ENCODE data around the gene GRIN2A.

The GRIN2A gene

DNA sequence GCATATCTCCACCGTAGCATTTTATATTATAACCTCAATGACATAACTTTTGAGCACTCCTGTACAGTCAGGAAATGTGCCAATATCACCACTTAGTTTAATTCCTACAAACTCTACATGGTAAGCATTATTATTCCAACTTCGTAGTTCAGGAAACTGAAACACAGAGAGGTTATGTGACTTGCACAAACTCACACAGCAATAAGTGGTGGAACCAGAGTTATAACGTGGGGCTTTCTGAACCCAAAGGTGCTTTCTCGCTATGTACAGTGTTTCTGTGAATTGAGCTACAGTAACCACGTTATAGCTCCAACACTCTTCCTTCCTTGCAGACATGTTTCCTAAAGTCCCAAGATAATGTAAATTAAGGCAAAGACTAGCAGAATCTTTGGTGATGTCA is 330.2 kb downstream of the GRIN2A start:
- no peak for DNase-seq (ENCODE audit: low spot score)

DNA sequence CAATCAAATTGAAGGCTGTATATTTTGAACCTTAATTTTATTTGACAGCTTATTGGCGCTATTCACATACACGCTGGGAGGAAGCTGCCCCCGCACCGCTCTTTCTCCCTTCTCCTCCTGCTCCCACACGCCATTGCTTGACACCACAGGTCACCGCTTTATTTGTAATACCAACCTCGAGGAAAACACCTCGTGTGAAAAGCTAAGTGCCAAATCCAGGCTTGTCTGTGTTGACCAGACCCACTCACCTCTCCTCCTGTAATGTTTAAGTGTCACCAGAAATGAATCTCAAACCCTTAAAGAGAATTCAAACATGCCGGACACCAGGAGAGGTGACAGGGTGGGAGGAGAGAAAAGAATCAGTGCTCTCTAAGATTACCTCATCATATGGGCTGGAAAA is 331.4 kb downstream of the GRIN2A start:
- DNase-seq (ENCODE audit: low spot score): no peak

DNA sequence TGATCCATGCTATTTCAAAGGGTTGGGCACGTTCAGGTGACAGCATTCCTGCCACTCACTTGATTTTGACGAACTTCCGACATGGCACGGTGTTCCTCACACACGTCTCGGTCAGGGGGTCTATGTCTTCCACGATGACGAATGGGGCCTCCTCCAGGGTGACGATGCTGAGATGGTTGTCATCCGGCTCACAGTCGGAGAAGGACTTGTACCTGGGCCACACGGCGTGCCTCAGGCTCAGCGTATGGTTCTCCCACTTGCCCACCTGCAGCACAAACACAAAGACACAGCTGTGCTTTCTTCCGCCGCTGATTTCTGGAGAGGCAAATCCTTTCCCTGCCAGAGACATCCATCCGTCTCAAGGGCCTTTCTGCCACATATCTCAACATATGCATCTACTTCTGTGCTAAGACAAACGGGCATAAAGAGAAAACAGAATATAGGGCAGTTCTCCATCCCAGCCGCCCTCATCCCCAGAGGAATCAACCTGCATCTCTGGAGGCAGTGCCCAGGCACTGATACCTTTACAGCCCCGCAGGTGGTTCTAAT is 332.5 kb downstream of the GRIN2A start:
- no peak for DNase-seq (ENCODE audit: low spot score)

- DNase-seq (ENCODE audit: low spot score): no peak
Measured at GRCh38 chr16:9847146-9847545, 335.1 kb downstream of the GRIN2A start.

GRCh38 chr16:9846362-9847099 is 335.7 kb downstream of the GRIN2A start:
- DNase-seq (ENCODE audit: low spot score): no peak

DNA sequence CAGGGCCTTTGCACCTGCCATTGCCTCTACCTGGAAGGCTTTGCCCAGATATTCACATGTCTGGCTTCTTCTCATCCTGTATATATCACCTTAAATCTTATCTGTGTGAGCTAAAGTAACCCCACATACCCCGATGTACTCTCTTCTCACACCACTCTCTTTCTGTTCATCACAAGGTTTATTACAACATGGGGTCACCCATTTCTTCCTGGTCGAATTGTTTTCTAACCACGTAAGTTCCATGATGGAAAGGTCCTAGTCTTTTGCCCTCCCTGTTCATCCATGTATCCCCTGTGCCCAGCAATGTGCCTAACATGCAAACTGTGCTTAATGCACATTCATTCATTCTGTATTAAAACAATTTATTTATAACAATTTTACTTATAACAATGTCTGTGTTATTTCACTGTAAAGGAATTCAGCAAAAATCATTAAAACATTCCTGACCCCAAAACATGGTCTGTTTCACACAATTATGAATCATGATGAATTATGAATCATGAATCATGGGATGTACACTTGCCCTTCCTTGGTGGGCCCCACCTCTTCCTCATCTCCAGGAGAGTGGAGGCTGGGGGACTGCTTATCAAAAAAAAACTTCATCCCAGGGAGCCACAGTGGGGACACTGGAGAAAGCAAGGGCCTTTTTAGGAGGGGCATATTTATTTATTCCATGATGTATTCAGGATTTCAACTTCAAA is 336.4 kb downstream of the GRIN2A start:
- DNase-seq (ENCODE audit: low spot score): peak; percentile 30

- DNase-seq (ENCODE audit: low spot score): peak; percentile 8
Measured at GRCh38 chr16:9844361-9844760, 337.9 kb downstream of the GRIN2A start.

DNA sequence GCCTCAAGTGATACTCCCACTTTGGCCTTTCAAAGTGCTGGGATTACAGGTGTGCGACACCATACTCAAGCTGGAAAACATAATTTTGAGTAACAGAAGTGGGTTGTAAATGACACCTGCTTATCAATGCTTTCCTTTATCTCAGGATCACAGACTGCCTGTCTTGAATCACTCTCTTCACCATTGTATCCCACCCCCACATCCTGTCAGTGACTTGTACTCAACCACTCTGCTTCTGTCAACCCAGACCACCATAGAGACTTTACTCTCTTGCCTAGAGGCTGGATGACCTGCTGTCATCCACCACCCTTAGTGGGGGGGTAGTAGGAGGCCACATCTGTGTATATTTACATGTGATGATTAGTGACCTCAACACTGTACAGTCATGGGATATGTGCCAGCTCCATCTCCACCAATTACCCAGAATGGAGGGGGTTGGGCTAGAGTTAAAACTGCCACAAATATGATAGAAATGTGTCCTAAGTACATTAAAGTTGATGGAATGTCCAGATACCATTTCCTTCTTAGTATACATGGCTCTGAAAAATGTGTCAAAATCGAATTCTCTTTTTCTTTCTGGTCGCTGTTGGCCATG is 338.7 kb downstream of the GRIN2A start:
- DNase-seq (ENCODE audit: low spot score): peak; percentile 47

- DNase-seq (ENCODE audit: low spot score): no peak
Measured at GRCh38 chr16:9840761-9841665, 341.2 kb downstream of the GRIN2A start.

- no peak for DNase-seq (ENCODE audit: low spot score)
Measured at GRCh38 chr16:9837481-9837880, 344.7 kb downstream of the GRIN2A start.

GRCh38 chr16:9836118-9836736 is 346.0 kb downstream of the GRIN2A start:
- DNase-seq (ENCODE audit: low spot score): peak; percentile 11

DNA sequence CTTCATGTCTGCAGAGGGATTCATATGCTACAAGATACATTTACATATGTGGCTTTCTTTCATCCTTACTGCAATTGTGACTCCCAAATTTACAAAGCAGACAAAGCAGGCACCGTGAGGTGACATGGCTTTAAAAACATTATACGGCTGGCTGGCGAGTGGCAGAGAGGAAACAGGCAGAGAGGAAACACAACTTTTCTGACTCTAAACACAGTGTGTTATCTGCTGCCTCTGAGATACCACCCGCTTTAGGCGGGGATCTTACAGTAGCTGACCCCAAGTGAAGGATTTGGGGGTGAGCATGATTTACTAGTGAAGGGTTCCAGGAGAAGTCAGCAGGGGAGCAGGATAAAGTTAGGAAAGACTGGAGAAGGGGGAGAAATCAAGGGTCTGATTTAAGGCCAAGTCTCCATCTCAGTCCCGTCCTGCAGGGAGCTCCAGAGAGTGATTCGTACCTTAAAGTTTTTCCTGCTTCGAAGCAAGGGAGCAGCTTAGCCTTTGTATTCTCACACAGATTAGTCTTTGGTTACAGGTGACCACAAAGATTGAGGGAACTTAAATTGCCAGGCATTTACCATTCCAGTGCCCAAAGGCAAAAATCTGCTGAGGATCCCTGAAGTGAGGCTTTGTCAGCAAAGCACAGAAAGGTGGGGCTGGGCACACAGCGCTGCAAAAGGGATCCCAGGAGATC is 355.0 kb downstream of the GRIN2A start:
- DNase-seq (ENCODE audit: low spot score): no peak

GRCh38 chr16:9826656-9827055 is 355.6 kb downstream of the GRIN2A start:
- no peak for DNase-seq (ENCODE audit: low spot score)

DNA sequence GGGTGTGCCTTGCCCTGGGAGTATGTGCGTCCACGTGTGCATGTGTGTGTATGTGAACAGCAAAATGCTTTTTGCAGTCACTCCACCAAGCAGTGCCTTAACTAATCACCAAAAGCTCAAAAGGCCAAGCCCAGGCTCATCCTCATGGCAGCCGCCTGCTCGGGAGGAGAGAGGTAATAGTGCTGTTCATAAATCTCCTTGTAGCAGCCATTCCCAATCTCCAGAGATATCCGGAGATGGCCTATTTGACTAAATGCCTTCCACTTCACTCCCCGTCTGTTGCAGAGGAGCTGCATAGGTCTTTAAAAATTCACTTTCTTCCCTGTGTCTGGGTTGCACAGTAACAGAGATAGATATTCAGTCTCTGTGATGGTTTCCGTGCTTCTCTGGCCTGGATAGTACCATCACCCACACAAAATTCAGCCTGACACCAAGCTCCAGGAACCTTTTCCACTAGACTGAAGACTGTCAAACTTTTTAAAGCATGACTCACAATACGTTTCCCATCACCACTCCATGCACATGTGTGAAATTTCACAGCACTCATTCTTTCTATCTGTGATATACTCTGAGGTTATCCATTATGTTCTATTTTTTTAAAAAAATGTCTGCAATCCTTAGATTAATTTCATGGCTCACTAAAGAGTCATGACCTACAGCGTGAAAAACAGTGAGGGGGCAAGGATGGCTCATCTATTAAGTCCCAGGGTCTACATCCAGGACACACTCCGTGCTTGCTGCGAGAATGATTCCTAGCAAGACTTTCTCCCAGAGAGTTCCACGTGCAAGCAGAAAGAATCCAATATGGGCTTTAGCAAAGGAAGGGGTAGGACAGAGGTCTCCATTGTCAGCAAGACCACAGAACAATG is 357.8 kb downstream of the GRIN2A start:
- no peak for DNase-seq (ENCODE audit: low spot score)

DNA sequence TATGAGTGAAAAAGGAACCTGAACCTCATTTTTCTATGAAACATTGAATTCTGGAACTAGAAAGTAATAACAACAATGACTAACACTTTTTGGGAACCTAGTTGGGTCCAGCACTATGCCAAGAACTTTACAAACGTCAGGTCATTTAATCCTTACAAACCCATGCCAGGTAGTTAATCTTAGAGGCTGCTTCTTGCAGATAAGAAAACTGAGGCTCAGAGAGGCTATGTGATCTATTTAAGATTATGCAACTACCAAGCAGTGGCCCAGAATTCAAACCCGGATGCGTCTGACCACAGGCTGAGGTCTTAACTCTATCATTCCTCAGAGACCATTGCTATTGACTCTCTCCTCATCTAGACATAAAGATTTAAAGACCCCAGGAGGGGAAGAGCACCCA is 358.7 kb downstream of the GRIN2A start:
- no peak for DNase-seq (ENCODE audit: low spot score)

GRCh38 chr16:9821970-9822369 is 360.3 kb downstream of the GRIN2A start:
- no peak for DNase-seq (ENCODE audit: low spot score)

- no peak for DNase-seq (ENCODE audit: low spot score)
Measured at GRCh38 chr16:9821331-9821730, 360.9 kb downstream of the GRIN2A start.

DNA sequence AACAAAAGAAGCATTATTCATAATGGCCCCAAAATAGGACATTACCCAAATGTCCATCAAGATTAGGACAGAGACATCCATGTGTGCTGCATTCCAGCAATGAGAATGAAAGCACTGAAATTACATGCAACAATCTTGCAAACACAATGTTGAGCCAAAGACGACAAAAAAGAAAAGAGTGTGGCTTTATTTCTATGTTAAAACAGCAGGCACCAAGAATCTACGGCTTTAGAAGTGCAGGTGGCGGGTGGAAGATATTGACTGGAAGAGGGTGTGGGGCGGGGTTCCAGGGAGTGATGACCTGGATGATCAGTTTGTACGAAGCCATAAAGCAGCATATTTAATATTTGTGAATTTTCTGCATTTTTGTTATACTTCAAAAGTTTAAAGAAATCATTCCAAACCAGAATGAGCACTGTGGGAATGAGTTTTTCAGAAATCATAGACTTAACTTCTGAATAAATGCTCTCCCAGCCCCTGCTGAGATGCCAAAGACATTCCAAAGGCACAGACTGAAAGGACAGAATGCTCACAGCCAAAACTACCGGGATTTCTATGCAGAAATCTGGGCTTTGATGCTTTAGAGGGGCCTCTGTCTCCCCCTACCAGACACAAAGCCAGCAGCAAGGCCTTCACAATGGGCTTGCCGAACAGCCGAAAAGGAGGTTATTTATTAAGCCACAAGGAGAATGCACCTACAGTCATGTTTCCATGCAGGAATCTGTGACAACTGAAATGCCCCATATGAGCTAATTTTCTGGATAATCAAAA is 361.6 kb downstream of the GRIN2A start:
- DNase-seq (ENCODE audit: low spot score): no peak

DNA sequence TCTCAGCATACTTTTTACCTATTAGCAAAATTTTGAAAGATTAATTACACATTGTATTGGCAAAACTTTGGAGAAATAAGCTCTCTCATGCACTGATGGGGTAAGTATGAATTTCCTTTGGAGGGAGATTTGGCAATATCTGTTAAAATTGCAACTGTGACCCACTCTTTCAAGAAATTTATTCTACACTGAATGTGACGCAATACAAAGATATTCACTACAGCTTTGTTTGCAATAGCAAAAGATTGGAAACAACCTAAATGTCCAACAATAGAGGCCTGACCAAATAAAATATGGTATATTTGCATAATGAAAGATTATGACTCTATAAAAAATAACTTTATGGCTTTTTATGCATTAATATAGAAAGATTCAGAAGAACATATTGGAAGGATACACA is 363.5 kb downstream of the GRIN2A start:
- DNase-seq (ENCODE audit: low spot score): no peak
